ENCODE measurements around the gene SCFD2.
"Not testable (repeated sequence)": the region's sequence is repeated elsewhere in the genome, so short reads cannot be mapped to it uniquely, and the experiment has no call there.

SCFD2 gene

GRCh38 chr4:53007024-53007423, 358.8 kb downstream of the SCFD2 start:
- no peak for DNase-seq

- DNase-seq = no peak
Measured at GRCh38 chr4:53005808-53006207, 360.1 kb downstream of the SCFD2 start.

- no peak for DNase-seq
Measured at GRCh38 chr4:53005149-53005546, 360.7 kb downstream of the SCFD2 start.

- DNase-seq = no peak
Measured at GRCh38 chr4:53004497-53005148, 361.2 kb downstream of the SCFD2 start.

GRCh38 chr4:53003959-53004358, 361.9 kb downstream of the SCFD2 start:
- DNase-seq = no peak

GRCh38 chr4:53000560-53000959, 365.3 kb downstream of the SCFD2 start:
- no peak for DNase-seq

GRCh38 chr4:52999626-53000025, 366.2 kb downstream of the SCFD2 start:
- no peak for DNase-seq

- DNase-seq = no peak
Measured at GRCh38 chr4:52998413-52998812, 367.4 kb downstream of the SCFD2 start.

GRCh38 chr4:52997132-52997416, 368.8 kb downstream of the SCFD2 start:
- DNase-seq = no peak

- DNase-seq = no peak
Measured at GRCh38 chr4:52996261-52997131, 369.4 kb downstream of the SCFD2 start.

GRCh38 chr4:52995360-52996030, 370.4 kb downstream of the SCFD2 start:
- no peak for DNase-seq

- DNase-seq = no peak
Measured at GRCh38 chr4:52994567-52994966, 371.3 kb downstream of the SCFD2 start.

- DNase-seq = no peak
Measured at GRCh38 chr4:52993771-52994170, 372.1 kb downstream of the SCFD2 start.

- DNase-seq = not testable (repeated sequence)
Measured at GRCh38 chr4:52992551-52992950, 373.3 kb downstream of the SCFD2 start.

GRCh38 chr4:52991472-52991871, 374.4 kb downstream of the SCFD2 start:
- DNase-seq = no peak

- no peak for DNase-seq
Measured at GRCh38 chr4:52990706-52991105, 375.2 kb downstream of the SCFD2 start.

- DNase-seq = no peak
Measured at GRCh38 chr4:52989865-52990264, 376.0 kb downstream of the SCFD2 start.

GRCh38 chr4:52987392-52988056, 378.3 kb downstream of the SCFD2 start:
- DNase-seq = no peak

- no peak for DNase-seq
Measured at GRCh38 chr4:52984462-52984881, 381.4 kb downstream of the SCFD2 start.

- peak; percentile 77 for DNase-seq
Measured at GRCh38 chr4:52983563-52984303, 382.1 kb downstream of the SCFD2 start.

- no peak for DNase-seq
Measured at GRCh38 chr4:52982946-52983340, 382.9 kb downstream of the SCFD2 start.

- peak; percentile 67 for DNase-seq
Measured at GRCh38 chr4:52982255-52982945, 383.5 kb downstream of the SCFD2 start.
